HG03432 (cell line): Measurements from ENCODE around the gene FALEC.

ENCODE experiments used
- ATAC-seq: cut with Tn5 transposase; IDR thresholded peaks from one replicate; pipeline ENCODE4 v1.9.1; 2021; ENCODE audit warnings: mild to moderate bottlenecking, moderate library complexity; ENCODE audit not compliant: unreplicated experiment

The FALEC gene

DNA sequence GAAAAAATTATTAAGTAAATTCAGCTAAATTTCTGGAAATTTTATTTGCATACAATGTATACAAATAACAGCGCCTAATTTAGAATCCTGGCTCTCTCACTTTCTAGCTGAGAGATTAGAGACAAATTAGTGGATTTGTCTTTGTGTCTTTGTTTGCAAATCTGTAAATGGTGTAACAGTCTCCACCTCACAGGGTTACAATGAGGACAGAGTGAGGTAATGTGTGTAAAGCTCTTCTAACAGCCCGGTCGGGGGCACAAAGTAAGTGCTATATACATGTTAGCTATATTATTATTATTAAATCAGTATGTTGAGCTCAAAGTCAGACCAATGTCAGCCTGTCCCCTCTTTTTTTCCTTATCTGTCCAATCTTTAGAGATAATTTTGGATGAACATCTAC lies 28.7 kb downstream of the FALEC start:
- ATAC-seq = no peak

DNA sequence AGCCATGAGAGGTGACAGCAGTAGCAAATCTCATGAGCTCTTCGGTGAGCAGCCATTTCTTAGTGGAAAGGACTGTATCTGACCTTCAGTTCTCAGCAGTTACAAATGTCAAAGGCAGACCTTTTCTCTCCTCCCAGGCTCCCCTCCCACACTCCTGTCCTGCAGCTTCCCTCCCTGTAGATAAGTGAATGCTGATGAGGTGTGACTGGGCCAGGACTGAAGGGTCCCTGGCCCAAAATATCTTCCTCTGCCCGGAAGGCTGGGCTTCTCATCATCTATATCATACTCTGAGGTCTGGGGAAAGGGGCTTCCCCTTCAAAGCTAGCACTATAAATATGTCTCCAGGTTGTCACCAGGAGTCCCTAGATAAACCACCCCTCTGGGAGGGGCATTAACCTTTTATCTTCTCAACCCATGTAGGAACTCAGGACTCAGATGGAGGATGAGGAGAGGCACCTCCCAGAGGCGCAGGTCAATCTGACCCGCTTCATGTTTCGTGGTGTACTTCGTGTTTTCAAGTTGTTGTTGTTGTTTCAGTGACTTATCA lies 30.0 kb downstream of the FALEC start:
- no peak for ATAC-seq

DNA sequence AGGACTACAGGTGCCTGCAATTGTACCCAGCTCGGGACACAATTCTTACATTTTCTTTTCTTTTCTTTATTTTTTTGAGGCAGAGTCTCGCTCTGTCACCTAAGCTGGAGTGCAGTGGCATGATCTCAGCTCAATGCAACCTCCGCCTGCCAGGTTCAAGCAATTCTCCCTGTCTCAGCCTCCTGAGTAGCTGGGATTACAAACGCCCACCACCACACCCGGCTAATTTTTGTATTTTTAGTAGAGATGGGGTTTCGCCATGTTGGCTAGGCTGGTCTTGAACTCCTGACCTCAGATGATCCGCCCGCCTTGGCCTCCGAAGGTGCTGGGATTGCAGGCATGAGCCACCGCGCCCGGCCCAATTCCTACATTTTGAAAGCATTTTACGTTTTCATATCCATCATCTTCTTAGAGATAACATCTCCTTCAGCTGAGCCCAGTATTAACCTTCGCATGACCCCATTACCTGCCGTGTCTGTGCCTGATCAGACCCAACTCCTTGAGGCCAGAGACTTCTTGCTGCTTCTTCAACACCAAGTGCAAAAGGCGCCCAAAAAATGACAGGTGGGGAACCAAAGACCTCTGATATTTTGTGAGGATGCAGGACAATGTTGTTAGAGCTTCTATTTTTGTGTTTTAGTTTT lies 30.9 kb downstream of the FALEC start:
- no peak for ATAC-seq

DNA sequence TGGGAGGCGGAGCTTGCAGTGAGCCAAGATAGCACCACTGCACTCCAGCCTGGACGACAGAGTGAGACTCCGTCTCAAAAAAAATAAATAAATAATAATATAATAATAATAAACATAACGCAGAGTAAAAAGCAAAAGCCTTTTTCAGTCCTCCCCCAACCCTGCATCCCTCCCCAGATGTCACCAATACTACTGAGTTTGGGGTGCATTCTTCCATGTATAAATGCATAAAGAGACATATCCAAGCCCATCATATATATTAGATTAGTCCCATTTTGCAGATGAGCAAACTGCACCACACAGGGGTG lies 32.7 kb downstream of the FALEC start:
- no peak for ATAC-seq

DNA sequence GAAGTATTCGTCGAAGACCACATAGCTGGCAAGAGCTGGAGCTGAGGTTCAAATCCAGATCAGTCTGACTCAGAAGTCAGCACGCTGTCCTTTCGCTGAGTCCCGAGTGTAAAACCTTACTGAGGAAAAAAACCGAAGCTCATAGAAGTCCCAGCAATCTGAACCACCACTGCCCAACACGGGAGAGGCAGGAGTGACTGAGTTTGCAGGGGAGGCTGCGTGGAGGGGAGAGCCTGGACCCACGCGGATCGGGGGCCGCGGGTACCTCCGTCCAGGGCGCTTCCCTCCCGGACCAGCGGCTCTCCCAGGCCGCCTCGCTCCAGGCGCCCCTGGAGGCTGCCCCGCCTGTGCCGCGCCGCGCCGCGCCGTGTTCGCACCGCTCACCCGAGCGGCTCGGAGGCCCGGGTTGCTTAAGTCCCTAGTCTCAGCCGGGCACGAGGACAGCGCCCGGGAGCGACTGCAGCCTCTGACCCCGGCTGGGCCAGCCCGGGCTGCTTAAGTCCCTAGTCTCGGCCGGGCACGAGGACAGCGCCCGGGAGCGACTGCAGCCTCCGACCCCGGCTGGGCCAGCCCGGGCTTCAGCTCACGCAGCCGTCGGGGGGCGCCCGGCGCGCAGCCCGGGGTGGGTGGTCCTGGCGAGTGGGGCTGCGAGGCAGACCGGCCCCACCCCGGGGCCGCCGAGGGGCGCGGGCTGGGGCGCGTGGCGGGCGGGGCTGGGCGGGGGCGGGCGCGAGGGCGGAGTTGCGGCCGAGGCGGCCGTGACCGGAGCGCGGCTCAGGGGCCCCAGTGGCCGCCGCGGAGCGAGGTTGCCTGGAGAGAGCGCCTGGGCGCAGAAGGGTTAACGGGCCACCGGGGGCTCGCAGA lies 33.3 kb downstream of the FALEC start, which contains the start of gene ADAMTSL4:
Gene ADAMTSL4, plus strand, starts transcription at position 777 of the 864 bp plus-strand sequence. CDS start 2,881 bp downstream, outside the sequence.
- no peak for ATAC-seq

DNA sequence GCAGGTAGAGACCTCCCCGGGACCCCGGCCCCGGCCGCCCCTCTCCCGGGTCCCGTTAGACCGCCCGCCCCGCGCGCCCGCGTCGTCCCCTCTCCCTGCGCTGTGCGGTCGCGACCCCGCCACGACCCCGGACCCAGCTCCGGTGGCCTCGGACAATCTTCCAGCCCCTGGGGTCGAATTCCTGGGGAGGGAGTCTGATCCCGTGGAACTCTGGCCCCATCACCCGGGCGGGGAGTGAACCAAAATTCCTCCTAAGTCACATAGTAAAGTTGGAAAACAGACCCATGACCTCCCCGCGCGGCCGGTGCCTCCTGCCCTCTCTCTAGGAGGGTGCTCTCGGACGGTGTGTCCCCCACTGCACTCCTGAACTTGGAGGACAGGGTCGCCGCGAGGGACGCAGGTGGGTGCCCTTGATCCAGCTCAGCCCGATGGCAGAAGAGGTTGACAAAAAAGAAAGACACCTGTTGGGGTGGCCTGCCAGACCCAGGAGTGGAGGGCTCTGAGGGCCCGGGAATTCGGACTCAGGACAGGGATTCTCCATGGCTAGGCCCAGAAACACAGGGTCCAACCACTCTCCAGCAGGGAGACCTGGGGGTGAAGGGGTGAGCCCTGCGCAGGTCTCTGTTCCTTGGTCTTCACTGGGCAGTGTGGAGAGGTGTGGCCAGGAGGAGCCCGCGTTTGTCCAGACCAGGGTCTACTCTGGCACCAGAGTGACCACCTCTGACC lies 34.1 kb downstream of the FALEC start:
- no peak for ATAC-seq

DNA sequence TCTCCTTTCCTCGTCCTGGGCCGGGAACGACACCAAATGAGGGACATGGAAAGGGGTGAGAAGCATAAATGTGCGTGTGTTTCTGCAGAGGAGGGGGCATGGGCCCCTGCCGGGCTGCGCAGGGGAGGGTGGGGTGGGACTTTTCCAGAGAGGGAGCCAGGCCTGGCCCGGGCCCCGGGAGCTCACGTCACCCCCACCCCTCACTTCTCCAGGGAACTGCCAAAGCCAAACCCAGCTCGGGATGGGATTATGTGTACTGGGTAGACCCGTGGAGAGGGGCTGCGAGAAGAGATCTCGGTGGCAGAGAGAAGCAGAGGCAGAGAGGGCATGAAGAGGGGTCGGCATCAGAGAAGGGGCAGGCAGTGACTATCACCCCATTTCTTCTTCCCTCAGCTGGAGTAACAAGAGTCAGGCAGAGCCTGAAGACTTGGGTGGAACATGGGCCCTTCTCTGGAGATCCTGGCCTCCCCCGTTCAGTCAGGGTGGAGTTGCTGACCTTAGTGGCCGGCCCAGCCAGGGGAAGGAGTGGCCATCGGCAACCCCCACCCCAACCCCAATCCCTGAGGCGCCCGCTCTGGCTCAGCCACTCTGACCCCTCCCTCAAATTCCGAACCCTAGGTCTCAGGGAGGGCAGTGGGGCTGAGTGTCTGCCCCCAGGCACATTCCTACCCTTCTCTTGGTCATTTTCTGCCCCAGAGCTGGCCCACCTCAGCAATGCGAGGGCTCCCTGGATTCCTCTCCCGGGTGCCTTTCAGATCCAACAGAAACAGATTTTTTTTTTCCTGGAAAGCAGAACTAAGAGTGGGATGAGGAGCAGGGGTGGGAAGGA lies 34.9 kb downstream of the FALEC start:
- no peak for ATAC-seq

DNA sequence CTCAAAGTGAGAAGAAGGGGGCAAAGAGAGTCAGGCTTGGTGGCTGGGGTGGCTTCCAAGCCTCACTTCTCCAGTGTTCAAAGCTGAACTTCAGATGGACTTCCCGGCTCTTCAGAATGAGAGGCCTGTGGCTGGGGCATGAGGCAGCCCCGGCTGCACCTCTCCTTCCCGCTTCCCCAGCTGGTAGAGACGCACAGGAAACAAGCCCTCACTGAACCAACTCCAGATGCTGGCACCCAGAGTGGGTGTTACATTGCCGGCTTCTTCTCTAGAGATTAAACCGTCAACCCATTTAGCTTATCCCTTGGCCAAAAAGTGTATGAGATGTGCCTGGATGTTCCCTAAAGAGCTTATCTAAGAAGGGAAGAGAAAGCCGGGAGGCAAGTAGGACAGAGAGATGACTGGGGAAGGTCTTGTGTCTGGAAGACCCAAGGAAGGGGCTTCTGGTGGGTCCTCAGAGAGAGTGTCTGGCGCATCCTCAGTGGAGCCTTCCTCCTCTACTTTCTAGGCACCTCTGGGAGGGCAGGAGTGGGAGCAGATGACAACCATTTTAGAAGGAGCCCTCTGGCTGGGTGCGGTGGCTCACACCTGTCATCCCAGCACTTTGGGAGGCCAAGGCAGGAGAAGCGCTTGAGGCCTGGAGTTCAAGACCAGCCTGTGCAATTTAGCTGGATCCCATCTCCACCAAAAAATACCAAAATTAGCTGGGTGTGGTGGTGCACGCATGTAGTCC lies 35.7 kb downstream of the FALEC start:
- no peak for ATAC-seq

DNA sequence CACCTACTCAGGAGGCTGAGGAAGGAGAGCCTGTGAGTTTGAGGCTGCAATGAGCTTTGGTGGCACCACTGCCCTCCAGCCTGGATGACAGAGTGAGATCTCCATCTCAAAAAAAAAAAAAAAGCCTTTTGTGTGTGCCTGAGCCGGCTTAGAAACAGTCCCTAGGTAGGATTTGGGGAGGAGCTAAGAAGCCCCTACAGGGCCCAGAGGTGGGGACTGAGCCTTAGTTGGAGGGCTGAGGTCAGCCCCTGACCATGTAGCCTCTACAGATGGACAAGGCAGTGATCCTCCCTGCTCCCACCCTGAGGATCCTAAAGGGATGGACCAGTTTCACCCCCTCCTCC lies 36.2 kb downstream of the FALEC start:
- no peak for ATAC-seq

DNA sequence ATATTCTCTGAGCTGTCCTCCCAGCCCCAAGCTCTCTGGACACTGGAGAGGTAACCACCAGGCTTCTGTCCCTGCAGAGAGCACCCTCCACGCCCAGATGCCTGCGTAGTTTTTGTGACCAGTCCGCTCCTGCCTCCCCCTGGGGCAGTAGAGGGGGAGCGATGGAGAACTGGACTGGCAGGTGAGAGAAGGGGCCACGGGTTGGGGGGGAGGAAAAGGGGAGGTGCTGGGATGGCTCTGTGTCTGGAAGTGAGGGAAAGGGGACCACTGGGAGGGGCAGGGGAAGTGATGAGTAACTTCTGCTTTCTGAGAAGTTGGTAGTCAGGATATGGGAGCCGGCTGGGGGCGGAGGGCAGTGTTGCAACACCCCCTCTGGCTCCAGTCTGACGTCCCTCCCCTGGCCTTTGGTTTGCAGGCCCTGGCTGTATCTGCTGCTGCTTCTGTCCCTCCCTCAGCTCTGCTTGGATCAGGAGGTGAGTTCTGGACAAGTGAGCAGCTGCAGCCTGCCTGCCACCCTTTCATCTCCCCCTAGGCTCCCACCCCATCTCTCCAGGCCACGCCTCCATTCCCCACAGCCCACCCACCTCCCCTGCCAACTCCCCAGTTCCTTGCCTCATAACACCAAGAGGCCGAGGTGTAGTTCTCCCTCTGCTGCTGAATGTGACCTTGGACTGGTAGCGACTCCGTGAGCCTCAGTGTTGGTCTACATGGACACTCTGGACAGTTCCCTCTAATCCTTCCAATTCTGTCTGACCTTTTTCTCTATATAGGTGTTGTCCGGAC lies 36.8 kb downstream of the FALEC start:
- no peak for ATAC-seq

DNA sequence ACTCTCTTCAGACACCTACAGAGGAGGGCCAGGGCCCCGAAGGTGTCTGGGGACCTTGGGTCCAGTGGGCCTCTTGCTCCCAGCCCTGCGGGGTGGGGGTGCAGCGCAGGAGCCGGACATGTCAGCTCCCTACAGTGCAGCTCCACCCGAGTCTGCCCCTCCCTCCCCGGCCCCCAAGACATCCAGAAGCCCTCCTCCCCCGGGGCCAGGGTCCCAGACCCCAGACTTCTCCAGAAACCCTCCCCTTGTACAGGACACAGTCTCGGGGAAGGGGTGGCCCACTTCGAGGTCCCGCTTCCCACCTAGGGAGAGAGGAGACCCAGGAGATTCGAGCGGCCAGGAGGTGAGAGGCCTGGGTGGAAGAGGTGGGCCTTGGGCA lies 37.3 kb downstream of the FALEC start:
- no peak for ATAC-seq

DNA sequence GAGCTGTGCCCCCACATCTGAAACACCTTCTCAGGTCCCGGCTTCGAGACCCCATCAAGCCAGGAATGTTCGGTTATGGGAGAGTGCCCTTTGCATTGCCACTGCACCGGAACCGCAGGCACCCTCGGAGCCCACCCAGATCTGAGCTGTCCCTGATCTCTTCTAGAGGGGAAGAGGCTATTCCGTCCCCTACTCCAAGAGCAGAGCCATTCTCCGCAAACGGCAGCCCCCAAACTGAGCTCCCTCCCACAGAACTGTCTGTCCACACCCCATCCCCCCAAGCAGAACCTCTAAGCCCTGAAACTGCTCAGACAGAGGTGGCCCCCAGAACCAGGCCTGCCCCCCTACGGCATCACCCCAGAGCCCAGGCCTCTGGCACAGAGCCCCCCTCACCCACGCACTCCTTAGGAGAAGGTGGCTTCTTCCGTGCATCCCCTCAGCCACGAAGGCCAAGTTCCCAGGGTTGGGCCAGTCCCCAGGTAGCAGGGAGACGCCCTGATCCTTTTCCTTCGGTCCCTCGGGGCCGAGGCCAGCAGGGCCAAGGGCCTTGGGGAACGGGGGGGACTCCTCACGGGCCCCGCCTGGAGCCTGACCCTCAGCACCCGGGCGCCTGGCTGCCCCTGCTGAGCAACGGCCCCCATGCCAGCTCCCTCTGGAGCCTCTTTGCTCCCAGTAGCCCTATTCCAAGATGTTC lies 38.0 kb downstream of the FALEC start:
- no peak for ATAC-seq

DNA sequence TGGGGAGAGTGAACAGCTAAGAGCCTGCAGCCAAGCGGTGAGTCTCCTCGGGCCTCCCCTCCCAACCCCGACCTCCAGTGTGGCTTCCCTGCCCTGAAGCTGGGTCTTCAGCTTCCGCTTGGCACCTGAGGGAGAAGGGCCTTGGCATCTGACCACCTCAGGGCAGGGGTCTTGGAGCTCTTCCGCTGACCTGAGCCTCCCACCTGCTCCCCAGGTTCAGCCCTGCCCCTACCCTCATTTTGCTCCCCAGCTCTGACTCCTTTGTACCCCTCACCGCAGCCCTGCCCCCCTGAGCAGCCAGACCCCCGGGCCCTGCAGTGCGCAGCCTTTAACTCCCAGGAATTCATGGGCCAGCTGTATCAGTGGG lies 38.5 kb downstream of the FALEC start:
- no peak for ATAC-seq

DNA sequence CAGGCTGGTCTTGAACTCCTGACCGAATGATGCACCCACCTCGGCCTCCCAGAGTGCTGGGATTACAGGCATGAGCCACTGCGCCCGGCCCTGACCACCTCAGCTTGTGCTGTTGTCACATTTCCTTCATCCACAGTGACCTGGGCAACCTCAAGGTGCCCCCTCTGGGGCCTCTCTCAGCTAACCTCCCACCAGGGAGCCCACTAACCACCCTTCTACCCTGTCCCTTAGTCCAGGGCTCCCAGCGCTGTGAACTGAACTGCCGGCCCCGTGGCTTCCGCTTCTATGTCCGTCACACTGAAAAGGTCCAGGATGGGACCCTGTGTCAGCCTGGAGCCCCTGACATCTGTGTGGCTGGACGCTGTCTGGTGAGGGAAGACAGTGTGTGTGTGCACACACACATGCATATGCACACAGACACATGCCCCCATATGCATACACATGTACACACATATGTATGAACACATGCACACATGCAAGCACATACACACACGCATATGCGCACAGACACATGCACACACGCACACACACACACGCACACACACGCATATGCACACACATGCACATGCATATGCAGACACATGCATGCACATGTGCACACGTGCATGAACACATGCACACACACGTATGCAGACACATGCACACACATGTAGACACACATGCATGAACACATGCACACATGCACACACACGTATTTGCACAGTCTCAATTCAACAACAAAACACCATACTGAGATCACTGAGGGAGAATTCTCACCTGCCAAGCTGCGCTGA lies 39.8 kb downstream of the FALEC start:
- no peak for ATAC-seq

DNA sequence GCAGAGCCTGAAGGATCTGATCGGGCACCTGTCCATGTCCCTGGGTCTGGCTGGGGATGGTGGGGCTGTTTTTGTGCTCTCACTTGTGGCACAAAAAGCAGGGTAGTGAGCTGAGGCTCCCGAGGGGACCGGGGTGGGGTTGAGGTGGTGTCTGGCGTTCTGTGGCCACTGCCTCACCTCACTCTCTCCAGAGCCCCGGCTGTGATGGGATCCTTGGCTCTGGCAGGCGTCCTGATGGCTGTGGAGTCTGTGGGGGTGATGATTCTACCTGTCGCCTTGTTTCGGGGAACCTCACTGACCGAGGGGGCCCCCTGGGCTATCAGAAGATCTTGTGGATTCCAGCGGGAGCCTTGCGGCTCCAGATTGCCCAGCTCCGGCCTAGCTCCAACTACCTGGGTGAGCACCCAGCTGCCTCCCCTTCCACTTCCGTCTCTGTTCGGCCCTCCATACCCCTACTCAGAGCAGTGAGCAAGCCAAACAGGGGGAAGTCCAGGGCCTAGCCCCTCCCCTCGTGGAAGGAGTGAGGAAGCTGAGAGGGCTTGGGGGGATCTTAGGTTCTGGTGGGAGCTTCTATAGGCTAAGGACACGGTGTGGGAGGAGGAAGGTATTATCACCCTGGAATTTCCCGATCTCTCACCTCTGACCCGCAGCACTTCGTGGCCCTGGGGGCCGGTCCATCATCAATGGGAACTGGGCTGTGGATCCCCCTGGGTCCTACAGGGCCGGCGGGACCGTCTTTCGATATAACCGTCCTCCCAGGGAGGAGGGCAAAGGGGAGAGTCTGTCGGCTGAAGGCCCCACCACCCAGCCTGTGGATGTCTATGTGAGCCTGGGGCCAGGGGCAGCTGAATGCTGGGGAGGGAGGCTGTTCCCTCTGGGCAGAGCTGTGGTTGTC lies 40.7 kb downstream of the FALEC start:
- ATAC-seq = no peak

DNA sequence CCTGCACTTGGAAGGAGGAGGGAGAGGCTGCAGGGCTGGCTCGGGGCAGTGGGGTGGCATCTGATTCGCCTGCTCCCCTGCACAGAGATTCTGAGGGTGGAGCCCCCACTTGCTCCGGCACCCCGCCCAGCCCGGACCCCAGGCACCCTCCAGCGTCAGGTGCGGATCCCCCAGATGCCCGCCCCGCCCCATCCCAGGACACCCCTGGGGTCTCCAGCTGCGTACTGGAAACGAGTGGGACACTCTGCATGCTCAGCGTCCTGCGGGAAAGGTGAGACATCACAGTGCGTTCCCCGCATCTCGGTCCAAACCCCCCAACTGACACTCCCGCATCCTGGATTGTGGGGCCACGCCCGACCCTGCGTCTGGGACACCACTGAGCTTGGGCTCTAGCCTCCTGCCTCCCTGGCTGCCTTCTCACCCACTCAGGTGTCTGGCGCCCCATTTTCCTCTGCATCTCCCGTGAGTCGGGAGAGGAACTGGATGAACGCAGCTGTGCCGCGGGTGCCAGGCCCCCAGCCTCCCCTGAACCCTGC lies 41.6 kb downstream of the FALEC start:
- no peak for ATAC-seq

DNA sequence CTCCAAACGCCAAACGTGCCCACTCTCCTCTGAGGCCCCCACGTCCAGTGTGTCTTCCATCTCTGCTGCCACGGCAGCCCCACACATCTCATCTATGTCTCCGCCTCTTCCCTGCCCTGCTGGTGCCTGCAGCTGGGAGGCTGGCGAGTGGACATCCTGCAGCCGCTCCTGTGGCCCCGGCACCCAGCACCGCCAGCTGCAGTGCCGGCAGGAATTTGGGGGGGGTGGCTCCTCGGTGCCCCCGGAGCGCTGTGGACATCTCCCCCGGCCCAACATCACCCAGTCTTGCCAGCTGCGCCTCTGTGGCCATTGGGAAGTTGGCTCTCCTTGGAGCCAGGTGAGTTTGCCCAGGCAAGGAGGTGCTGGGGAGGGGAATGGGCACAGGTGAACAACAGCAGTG lies 42.3 kb downstream of the FALEC start:
- no peak for ATAC-seq
